LNCaP clone FGC (cell line): Measurements from ENCODE around the gene PRRT2.

ENCODE experiments used
- DNase-seq: peaks from one replicate; pipeline ENCODE4 v3.0.0-alpha.2; 2011; ENCODE audit warnings: low read depth
- H3K4me3 ChIP-seq: 2 replicates; pipeline ENCODE4 v1.5.1; 2011; ENCODE audit warnings: mild to moderate bottlenecking, low read depth, low read length, control low read depth
- CTCF ChIP-seq: IDR thresholded peaks from 2 replicates; pipeline ENCODE4 v1.5.1; 2012; ENCODE audit warnings: mild to moderate bottlenecking; ENCODE audit not compliant: control insufficient read depth, insufficient read depth; ENCODE audit errors: extremely low read depth

Gene PRRT2

GRCh38 chr16:29848420-29849297, 36.7 kb downstream of the PRRT2 start:
- no peak for DNase-seq
- TF ChIP-seq CTCF, result peak; percentile 52
- no peak overlapping the region for H3K4me3 ChIP-seq

GRCh38 chr16:29849505-29849904, 37.5 kb downstream of the PRRT2 start:
- H3K4me3 ChIP-seq, result no peak overlapping the region
- no peak for DNase-seq
- TF ChIP-seq CTCF, result no peak

GRCh38 chr16:29850998-29851397, 39.0 kb downstream of the PRRT2 start:
- no peak for TF ChIP-seq CTCF
- H3K4me3 ChIP-seq, result no peak overlapping the region
- no peak for DNase-seq

- DNase-seq, result no peak
- TF ChIP-seq CTCF, result no peak
- H3K4me3 ChIP-seq, result no peak overlapping the region
These were observed 40.7 kb downstream of the PRRT2 start for GRCh38 chr16:29852654-29853053.

- DNase-seq, result no peak
- H3K4me3 ChIP-seq, result no peak overlapping the region
- no peak for TF ChIP-seq CTCF
These were observed 42.6 kb downstream of the PRRT2 start for GRCh38 chr16:29854520-29855100.

GRCh38 chr16:29857133-29857760, 45.3 kb downstream of the PRRT2 start:
- no peak overlapping the region for H3K4me3 ChIP-seq
- no peak for TF ChIP-seq CTCF
- DNase-seq, result no peak
